ENCODE measurements around the gene SFSWAP. TPM values are rescaled to one million over a fixed set of nuclear protein-coding genes. Genes with fewer than 3 reads are reported as not detected.

The SFSWAP gene
- total RNA-seq, 1 experiment from 2014 or later = 33.4 TPM

DNA sequence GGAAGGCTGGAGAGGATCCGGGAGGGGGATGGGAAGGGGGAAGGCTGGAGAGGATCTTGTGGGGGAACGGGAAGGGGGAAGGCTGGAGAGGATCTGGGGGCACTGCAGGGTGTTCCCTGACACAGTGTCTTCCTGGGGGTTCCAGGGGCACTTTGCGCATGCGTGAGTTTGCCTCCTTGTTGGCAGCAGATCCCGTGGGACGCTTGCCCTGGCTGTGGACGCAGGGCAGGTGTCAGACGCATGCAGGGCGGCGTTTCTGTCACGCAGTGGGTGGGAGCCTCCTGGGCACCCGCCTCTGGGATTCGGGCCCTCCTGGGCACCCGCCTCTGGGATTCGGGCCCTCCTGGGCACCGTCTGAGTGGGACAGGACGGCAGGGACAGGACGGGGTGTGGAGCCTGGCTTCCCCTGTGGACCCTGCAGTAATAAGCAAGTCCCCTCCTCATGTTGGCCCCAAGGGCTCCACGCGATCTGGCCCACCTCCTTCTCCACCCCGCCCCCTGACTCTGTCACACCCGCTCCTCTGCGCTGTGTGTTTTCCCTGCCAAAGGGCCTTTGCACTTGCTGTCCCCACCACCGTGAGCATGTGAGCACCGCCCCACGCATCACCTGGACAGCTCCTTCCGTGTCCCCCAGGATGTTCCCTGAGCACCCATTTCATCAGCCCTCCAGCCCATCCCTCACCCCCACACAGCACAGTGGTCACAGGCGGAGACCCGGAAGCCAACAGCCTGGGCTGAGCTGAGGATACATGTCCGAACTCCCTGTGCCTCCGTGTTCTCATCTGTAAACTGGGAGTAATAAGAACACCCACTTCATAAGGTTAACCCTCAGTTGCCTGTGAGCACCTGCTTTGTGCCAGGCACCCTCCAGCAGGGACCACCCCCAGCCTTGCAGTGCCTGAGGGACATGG, 121.7 kb downstream of the SFSWAP start:
- peaks cover 29% of the 10 kb centered on the region for H3K27me3 ChIP-seq (ENCODE audit: control insufficient read depth, insufficient read depth, low read length)

DNA sequence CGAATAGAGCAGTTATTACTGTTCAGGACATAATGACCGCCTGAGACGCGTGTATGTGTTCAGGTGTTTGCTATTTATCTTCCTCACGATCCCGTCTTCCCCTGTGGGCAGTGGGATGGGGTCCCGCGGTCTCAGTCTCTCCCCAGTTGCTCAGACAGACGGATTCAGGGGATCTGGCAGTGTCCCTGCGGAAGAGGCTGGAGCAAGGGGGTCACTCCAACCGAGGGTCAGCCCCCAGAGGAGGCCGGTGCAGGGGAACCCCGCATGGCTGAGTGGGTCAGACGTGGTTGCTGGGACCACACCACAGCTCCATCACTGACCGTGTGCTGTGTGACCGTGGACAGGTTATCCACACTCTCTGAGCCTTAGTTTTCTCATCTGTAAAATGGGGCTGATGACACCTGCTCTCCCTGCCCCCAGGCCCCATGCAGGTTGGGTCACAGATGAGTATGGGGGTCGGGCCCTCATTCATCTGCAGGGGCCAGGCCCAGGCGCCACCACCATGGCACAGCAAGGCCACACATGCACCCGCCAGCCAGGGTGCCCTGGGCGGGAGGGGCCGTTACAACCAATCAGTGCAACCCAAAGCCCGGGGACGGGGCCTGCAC, 122.5 kb downstream of the SFSWAP start:
- H3K4me3 ChIP-seq (ENCODE audit: insufficient read depth, low read depth, low read length) = no peak overlapping the region
- no peak for DNase-seq
- peaks cover 29% of the 10 kb centered on the region for H3K27me3 ChIP-seq (ENCODE audit: control insufficient read depth, insufficient read depth, low read length)
- H3K36me3 ChIP-seq (replicated peaks; ENCODE audit: control insufficient read depth, insufficient read depth, low read length) = no peaks in the 10 kb centered on the region

More for the DNA sequence above, 121.7 kb downstream of the SFSWAP start:
- no peak for DNase-seq
- H3K36me3 ChIP-seq (replicated peaks; ENCODE audit: control insufficient read depth, insufficient read depth, low read length) = no peaks in the 10 kb centered on the region
- H3K4me3 ChIP-seq (ENCODE audit: insufficient read depth, low read depth, low read length) = no peak overlapping the region

DNA sequence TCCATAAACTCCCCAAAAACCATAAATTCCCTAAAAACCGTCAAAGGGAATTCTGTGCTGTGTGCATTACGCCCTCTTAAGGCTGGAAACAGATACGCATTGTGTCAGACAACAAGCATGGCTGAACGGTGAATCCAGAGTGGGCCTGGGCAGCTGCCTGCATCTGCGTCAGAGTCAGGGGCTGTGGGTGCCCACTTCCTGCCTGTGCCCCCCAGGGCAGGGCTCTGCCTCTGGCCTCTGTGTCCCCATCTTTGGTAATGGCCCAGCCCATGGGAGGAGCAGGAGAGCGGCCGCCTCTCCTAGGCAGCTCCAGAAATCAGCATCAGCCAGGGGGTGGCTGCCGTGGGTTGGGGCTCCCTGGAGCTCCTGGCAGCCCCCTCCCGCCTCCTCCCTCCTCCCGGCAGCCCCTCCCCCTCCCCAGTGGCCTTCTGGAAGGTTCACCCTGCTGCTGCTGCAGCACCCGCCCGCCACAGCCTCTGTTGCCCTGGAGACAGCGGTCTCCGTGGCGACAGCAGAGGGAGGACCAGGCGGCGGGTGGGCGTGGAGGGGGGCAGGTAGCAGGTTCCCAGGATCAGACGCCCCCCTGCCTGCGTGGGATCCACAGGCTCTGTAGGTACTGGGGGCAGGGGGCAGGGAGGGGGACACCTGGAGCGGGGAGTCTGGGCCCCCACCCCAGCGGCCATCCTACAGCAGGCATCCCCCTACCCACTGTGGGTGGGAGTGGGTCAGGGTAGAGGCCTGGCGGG, 123.2 kb downstream of the SFSWAP start:
- Histone ChIP-seq H3K27me3 (ENCODE audit: control insufficient read depth, insufficient read depth, low read length) (peaks cover 23% of the 10 kb centered on the region), H3K4me3 (ENCODE audit: insufficient read depth, low read depth, low read length) (no peak overlapping the region), H3K36me3 (replicated peaks; ENCODE audit: control insufficient read depth, insufficient read depth, low read length) (no peaks in the 10 kb centered on the region)
- peak; percentile 83 for DNase-seq

DNA sequence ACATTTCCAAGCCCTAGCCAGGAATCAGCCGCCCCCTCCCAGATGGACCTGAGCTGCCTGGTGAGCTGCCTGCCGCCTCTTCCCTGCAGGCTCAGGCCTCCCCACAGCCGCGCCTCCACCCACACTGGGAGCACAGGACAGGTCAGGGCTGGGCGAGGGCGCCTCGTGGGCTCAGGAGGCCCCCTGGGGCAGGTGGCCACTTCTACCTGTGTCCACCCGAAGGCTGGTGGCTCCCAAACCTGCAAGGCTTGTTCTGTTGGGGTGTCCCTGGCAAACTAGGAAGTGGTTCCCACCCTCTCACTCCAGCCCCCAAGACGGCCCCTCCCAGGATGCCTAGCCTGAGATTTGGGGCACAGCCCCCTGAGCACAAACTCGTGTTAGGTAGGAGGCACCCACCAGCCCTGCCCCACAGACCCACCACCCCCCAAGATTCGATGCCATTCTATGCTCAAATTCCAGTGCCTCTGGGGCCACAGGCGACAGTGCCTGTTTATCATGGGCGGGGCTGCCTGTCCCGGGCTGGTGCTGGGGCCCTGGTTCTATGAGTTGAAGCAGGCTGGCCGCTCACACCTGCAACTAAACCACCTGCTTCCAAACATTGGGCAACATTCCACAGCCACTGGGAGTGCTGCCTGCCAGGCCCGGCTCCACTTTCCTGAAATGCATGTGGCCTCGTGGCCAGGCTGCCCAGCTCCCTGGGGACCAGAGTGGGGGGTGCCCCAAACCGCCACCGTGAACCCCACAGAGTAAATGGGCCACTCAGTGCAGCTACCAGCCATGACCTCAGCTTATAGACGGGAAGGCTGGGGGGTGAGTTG, 124.1 kb downstream of the SFSWAP start:
- DNase-seq = no peak
- Histone ChIP-seq H3K36me3 (replicated peaks; ENCODE audit: control insufficient read depth, insufficient read depth, low read length) (no peaks in the 10 kb centered on the region), H3K4me3 (ENCODE audit: insufficient read depth, low read depth, low read length) (no peak overlapping the region), H3K27me3 (ENCODE audit: control insufficient read depth, insufficient read depth, low read length) (peaks cover 14% of the 10 kb centered on the region)

DNA sequence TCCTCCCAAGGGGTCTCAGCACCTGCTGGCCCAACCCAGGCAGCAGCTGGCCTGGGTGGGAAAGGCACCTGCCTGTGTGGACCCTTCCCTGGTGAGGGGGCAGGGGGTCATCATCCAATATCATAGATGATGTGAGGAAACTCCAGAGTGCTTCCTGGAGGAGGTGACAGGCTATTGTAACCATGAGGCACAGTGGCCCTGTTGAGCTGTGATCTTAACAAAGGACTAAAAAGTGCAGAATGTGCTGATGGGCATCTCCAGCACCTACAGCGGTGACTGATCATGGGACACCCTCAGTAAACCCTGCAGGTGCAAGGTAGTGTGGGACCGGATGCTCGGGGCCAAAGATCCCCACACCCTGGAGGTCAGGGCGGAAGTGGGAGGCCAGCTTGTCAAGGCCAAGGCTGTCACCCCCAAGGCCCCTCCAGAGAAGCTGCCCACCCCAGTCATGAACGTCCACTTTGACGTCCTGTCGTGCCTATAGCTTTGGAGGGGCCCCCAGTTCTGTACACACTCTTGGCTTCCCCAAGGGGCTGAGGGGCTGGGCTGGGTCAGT, 124.8 kb downstream of the SFSWAP start:
- DNase-seq = no peak
- peaks cover 7% of the 10 kb centered on the region; the same call in 1 of the 2 replicates for H3K27me3 ChIP-seq (ENCODE audit: control insufficient read depth, insufficient read depth, low read length)
- no peak overlapping the region for H3K4me3 ChIP-seq (ENCODE audit: insufficient read depth, low read depth, low read length)
- H3K36me3 ChIP-seq (replicated peaks; ENCODE audit: control insufficient read depth, insufficient read depth, low read length) = no peaks in the 10 kb centered on the region

DNA sequence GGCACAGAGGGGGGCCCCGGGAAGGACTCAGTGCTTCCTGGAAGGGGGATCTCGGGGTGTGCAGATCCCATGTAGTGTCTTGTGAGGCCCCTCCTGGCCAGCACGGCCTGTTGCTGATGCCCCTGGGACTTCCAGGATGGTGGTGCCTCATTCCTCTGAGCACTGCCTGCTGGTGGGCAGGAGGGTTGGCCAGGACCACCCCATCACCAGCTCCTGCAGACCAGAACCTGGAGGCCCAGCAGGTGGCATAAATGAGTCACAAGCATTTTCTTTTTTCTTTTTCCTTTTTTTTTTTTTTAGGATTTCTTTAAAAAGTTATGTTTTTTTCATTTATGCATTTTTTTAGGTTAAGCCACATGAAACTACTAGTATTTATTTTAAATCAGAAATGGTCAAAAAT, 125.3 kb downstream of the SFSWAP start:
- no peak for DNase-seq
- Histone ChIP-seq H3K4me3 (ENCODE audit: insufficient read depth, low read depth, low read length) (no peak overlapping the region), H3K27me3 (ENCODE audit: control insufficient read depth, insufficient read depth, low read length) (peaks cover 2% of the 10 kb centered on the region; the same call in 1 of the 2 replicates), H3K36me3 (replicated peaks; ENCODE audit: control insufficient read depth, insufficient read depth, low read length) (no peaks in the 10 kb centered on the region)

DNA sequence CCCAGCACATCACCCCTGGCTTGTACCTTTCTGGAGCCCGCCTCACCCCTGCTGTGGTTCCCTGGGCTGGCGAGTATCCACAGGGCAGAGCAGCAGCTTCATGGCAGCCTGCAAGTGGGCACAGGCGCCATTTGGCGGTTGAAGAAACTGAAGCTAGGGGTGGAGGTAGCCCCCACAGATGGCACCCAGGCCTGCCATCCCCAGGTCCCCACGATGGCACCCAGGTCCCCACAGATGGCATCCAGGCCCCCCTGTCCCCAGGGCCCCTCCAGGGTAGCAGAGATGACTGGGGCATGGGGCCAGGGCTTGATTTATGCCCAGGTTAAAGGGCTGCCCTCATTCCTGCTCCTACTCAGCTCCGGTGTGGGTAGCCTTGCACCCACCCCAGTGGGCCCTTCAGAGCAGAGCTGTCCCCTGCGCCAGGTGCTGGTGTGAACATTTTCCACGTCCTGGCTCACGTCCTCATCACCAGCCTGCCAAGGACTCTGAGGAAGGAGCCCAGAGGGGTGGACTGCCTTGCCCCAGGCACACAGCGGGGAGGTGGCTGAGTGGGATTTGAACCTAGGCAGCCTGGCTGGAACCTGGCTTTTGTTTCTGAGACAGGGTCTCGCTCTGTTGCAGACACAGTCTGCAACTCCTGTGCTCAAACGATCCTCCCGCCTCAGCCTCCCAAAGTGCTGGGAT, 126.0 kb downstream of the SFSWAP start:
- Histone ChIP-seq H3K27me3 (ENCODE audit: control insufficient read depth, insufficient read depth, low read length) (no peaks in the 10 kb centered on the region), H3K4me3 (ENCODE audit: insufficient read depth, low read depth, low read length) (no peak overlapping the region), H3K36me3 (replicated peaks; ENCODE audit: control insufficient read depth, insufficient read depth, low read length) (no peaks in the 10 kb centered on the region)
- no peak for DNase-seq

DNA sequence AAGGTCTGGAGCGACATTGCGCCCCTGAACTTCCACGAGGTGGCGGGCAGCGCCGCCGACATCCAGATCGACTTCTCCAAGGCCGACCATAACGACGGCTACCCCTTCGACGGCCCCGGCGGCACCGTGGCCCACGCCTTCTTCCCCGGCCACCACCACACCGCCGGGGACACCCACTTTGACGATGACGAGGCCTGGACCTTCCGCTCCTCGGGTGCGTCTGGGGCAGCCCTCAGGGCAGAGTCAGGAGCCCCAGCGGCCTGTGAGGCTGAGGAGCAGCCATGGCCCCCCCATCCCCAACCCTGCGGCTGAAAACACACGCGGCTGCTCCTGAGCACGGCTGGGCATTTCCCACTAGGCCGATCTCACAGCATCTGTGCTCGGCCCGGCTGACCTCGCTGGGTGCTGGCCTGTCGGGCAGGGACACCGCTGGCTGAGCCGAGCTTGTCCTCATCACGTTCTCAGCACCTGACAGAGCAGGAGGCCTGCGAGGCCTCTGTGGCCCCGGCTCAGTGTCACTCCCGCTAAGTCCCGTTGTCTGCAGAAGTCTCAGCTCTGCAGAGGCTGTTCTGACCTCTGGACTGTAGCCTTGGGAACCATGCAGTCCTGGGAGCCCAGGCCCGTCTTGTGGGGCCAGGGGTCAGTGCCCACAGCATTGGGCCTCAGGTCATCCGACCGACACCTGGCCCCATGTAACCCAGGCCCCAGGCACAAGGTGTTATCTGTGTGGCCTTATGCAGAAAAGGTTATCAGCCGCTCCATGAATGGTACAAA, 129.9 kb downstream of the SFSWAP start:
- no peak for DNase-seq
- H3K36me3 ChIP-seq (replicated peaks; ENCODE audit: control insufficient read depth, insufficient read depth, low read length) = no peaks in the 10 kb centered on the region; the same call in 1 of the 2 replicates
- H3K4me3 ChIP-seq (ENCODE audit: insufficient read depth, low read depth, low read length) = no peak overlapping the region
- H3K27me3 ChIP-seq (ENCODE audit: control insufficient read depth, insufficient read depth, low read length) = no peaks in the 10 kb centered on the region

DNA sequence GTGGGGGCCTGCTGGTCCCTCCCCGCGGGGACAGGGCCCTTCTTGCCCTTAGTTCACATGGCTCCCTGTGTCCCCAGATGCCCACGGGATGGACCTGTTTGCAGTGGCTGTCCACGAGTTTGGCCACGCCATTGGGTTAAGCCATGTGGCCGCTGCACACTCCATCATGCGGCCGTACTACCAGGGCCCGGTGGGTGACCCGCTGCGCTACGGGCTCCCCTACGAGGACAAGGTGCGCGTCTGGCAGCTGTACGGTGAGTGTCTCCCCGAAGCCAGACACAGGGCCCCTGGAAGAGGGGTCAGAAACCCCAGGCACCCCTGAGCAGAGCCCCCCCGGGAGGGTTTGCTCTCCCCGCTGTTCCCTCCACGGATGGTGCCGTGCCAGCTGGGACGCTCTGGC, 130.7 kb downstream of the SFSWAP start:
- Histone ChIP-seq H3K4me3 (ENCODE audit: insufficient read depth, low read depth, low read length) (no peak overlapping the region), H3K36me3 (replicated peaks; ENCODE audit: control insufficient read depth, insufficient read depth, low read length) (no peaks in the 10 kb centered on the region; the same call in 1 of the 2 replicates), H3K27me3 (ENCODE audit: control insufficient read depth, insufficient read depth, low read length) (no peaks in the 10 kb centered on the region)
- DNase-seq = no peak

DNA sequence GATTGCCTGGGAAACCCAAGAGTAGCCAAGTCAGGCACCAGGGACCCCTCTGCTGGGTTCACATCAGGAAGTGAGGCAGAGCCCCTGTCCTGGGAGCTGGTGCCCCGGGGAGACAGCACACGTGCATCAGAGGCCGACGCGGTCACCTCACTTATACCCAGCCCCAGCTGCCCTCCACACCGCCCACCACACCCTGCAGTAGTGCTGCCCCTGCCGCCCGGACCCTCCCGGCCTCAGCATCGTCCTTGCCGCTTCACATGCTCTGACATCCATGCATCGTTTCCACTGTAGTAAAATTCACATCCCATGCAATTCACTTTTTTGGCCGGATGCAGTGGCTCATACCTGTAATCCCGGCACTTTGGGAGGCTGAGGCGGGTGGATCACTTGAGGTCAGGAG, 131.3 kb downstream of the SFSWAP start:
- Histone ChIP-seq H3K27me3 (ENCODE audit: control insufficient read depth, insufficient read depth, low read length) (no peaks in the 10 kb centered on the region), H3K36me3 (replicated peaks; ENCODE audit: control insufficient read depth, insufficient read depth, low read length) (no peaks in the 10 kb centered on the region; the same call in 1 of the 2 replicates), H3K4me3 (ENCODE audit: insufficient read depth, low read depth, low read length) (no peak overlapping the region)
- DNase-seq = no peak

DNA sequence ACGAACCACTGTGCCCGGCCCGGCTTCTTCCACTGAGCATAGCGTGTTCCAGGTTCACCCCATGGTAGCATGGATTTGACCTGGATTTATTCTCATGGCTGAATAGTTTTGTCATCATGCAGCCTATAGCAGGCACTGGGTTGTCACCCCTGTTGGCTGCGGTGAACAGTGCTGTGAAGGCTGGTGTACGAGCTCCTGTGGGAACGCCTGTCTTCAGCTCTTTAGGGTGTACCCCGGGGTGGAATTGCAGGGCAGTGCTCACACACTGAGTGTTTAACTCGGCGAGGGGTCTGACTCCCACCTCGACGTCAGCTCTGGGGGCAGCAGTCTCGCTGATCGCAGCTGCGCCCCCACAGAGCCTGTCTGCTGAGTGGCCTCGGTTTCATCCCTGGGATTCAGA, 132.6 kb downstream of the SFSWAP start:
- no peak for DNase-seq
- Histone ChIP-seq H3K4me3 (ENCODE audit: insufficient read depth, low read depth, low read length) (no peak overlapping the region), H3K36me3 (replicated peaks; ENCODE audit: control insufficient read depth, insufficient read depth, low read length) (no peaks in the 10 kb centered on the region; the same call in 1 of the 2 replicates), H3K27me3 (ENCODE audit: control insufficient read depth, insufficient read depth, low read length) (no peaks in the 10 kb centered on the region)

DNA sequence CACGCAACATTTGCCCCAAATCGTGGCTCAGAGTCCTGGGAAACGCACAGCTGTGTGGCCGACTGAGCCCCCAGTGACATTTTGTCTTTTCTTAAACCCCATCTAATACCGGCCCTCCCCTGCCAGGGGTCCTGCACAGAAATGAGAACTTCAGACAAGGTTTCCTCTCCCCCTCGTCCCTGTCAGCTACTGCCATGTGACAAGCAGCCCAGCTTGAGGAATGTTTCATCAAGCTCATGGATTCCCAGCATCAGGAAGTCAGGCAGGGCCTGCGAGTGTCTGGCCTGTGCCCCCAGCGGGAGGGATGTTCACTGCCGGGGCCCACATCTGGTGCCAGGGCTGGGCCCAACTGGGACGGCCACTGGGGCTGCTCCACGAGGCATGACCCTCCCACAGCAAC, 133.2 kb downstream of the SFSWAP start:
- Histone ChIP-seq H3K27me3 (ENCODE audit: control insufficient read depth, insufficient read depth, low read length) (no peaks in the 10 kb centered on the region), H3K4me3 (ENCODE audit: insufficient read depth, low read depth, low read length) (no peak overlapping the region), H3K36me3 (replicated peaks; ENCODE audit: control insufficient read depth, insufficient read depth, low read length) (no peaks in the 10 kb centered on the region; the same call in 1 of the 2 replicates)
- DNase-seq = no peak

DNA sequence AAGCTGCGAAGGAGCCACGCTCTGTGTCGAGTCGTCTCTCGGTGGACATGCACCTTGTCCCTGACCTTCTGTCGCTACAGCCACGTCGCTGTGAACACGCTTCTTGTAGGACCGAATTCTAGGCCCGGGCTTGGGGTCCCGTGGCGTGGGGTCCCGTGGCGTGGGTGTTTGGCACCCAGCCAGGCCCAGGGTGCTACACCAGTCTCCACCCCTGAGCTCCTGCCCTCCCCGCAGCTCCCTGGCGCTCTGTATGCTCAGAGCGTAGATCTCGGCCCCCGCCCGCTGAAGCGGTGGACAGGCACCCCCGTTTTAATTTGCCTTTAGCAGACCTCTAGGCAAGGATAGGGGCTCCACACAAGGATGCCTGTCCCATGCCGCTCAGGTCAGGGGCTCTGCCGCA, 133.8 kb downstream of the SFSWAP start:
- no peak for DNase-seq
- no peak overlapping the region for H3K4me3 ChIP-seq (ENCODE audit: insufficient read depth, low read depth, low read length)
- no peaks in the 10 kb centered on the region for H3K27me3 ChIP-seq (ENCODE audit: control insufficient read depth, insufficient read depth, low read length)
- H3K36me3 ChIP-seq (replicated peaks; ENCODE audit: control insufficient read depth, insufficient read depth, low read length) = no peaks in the 10 kb centered on the region; the same call in 1 of the 2 replicates
